Measurements from ENCODE around the gene RRP1.

Gene RRP1

GRCh38 chr21:43777953-43778352 is 11.4 kb upstream of the RRP1 start:
- DNase-seq (ENCODE audit: low read depth), result no peak

DNA sequence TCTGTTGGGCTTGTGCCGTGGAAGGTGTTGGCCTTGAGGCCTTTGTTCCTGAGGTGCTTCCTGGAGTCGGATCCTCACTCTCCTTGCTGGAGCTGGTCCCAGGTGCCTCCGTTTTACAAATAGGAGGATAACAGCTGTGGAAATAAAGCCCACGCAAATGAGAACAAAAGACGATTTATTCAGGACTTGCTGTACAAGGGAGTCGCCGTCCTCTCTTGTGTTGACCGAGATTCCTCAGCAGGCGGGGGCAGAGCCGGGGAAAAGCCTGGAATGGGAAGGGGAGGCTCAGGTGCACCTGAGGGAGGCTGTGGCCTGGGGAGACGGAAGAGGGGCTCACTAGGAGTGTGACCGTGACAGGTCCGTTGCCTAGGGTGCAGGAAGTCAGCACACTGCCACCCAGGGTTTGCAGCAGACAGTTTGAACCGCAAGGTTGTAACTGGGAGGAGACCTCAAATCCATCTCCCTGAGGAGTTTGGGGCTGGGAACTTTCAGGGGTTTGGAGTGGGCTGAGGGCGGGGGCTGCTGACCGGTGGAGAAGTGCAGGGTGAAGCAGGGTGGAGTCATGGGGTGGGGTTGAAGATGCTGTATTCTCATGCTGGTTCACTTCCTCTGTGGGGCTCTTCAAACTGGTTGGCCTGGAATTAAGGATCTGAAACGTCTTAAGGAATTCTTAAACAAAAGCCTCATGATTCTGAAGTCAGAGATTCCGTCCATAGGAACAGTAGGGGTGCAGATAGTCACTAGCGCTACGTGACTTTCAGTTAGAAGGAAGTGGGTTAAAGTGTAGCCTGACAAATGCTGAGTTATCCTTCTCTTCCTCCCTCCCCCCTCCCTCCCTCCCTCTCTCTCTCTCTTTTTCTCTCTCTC is 10.7 kb upstream of the RRP1 start:
- DNase-seq (ENCODE audit: low read depth), result no peak

GRCh38 chr21:43779660-43780059 is 9.7 kb upstream of the RRP1 start:
- DNase-seq (ENCODE audit: low read depth), result no peak

DNA sequence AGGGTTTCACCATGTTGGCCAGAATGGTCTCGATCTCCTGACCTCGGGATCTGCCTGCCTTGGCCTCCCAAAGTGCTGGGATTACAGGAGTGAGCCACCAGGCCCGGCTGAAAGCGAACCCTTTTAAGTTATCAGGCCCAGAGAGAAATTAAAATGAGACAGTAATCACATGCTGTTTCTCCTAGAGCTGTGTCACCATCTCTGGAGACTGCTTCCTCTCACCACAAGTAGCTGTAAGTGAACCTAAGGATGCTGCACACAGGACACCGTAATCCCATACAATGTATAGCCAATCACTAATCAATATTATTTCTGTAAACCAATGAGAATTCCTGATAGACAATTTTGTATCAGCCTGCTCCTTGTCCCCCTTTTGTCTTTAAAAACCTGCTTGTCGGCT is 7.5 kb upstream of the RRP1 start:
- DNase-seq (ENCODE audit: low read depth), result no peak

DNA sequence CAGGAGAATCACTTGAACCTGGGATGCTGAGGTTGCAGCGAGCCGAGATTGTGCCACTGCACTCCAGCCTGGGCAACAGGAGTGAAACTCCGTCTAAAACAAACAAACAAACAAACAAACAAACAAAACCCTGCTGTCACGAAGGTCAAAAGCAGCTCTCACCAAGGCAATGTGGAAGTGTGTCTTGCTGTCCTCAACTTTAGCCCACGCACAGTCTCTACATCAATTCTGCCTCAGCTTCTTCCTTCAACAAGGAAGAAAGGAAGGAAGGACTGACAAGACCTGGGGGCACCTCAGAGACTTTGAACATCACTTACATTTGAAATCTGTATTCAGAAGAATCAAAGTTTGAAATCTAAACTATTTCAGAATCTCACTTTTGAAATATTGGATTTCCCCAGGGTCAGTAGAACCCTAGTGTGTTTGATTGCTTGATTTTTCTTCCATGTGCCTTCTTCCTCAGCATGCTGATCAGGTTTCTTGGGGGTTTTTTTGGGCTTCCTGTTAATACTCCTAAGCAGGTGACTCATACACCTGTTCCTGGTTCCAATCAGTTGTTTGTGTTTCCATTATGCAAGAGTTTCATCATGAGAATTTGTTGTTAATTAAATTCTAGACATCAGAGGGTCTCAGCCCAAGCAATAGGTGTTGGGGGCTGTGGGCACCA is 6.8 kb upstream of the RRP1 start:
- DNase-seq (ENCODE audit: low read depth), result no peak

GRCh38 chr21:43783098-43783700 is 6.2 kb upstream of the RRP1 start:
- DNase-seq (ENCODE audit: low read depth), result no peak

GRCh38 chr21:43785134-43785533 is 4.2 kb upstream of the RRP1 start:
- no peak for DNase-seq (ENCODE audit: low read depth)

- DNase-seq (ENCODE audit: low read depth), result no peak
Measured at GRCh38 chr21:43786300-43786806, 3.0 kb upstream of the RRP1 start.

DNA sequence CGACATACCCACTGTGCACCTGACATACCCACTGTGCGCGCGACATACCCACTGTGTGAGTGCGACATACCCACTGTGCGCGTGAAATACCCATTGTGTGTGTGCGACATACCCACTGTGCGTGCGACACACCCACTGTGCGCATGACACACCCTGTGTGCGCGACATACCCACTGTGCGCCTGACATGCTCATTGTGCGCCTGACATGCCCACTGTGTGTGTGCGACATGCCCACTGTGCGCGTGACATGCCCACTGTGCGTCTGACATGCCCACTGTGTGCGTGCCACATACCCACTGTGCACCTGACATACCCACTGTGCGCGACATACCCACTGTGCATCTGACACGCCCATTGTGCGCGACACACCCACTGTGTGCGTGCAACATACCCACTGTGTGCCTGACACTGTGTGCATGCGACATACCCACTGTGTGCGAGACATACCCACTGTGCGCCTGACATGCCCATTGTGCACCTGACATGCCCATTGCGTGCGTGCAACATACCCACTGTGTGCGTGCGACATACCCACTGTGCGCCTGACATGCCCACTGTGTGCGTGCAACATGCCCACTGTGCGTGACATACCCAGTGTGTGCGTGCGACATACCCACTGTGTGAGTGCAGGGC is 2.5 kb upstream of the RRP1 start:
- DNase-seq (ENCODE audit: low read depth), result no peak

DNA sequence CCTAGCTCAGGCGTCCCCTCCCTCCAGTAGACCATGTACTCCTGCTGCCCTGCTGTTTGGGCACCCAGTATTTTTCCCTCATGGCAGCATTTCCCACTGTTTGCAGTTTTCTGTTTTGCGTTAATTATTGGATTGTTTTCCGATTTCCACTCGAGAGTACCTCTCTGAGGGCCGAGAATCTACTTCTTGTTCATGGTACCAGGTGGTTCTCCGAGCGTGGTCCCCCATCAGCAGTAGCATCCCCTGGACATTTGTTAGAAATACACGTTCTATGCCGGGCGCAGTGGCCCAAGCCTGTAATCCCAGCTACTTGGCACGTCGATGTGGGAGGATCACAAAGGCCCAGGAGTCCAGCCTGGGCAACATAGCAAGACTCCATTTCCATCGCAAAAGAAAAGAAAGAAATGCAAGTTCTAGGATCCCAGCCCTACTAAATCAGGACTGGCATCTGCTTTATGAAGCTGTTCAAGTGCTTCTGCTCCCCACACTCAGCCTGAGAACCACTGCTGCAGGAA is 690 bp downstream of the RRP1 start:
- no peak for DNase-seq (ENCODE audit: low read depth)

GRCh38 chr21:43792406-43792805 is 3.0 kb downstream of the RRP1 start:
- no peak for DNase-seq (ENCODE audit: low read depth)

- no peak for DNase-seq (ENCODE audit: low read depth)
Measured at GRCh38 chr21:43793243-43793642, 3.9 kb downstream of the RRP1 start.

DNA sequence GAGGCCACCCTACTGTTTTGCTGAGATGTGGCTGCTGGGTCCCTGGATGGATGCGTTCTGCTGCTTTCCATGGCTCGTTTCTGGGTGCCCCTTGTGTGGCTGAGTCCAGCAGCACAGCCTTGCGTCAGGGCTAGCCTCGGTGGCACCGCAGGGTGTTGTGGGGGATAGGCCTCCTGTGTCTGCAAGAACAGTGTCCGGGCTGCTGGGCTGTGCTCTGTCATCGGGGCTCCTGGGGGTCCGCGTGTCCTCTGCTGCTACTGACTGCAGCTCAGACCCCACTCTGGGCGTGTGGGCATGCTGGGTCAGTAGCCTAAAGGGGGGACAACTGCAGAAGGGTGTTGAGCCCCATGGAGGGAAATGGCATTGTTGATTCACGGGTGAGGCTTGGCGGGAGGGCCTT is 4.9 kb downstream of the RRP1 start:
- DNase-seq (ENCODE audit: low read depth), result no peak

DNA sequence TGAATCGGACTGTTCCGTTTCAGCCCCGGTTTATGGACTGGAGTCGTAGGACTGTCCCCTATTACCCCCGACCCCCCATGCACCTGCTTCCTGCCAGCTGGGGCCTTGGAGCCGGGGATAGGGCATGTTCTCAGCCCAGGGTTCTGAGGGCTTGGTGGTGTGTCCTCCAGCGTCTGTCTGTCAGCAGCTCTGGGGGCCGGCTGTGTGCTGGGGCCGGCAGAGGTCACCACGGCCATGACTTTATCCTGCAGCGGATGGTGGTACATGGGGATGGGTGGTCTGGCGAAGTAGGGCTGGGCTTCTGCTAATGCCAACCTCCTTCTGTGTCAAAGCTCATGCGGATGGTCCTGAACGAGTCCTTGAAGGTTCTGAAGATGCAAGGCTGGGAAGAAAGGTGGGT is 5.5 kb downstream of the RRP1 start:
- DNase-seq (ENCODE audit: low read depth), result no peak

- no peak for DNase-seq (ENCODE audit: low read depth)
Measured at GRCh38 chr21:43797415-43797814, 8.0 kb downstream of the RRP1 start.

GRCh38 chr21:43797925-43798715 is 8.7 kb downstream of the RRP1 start:
- DNase-seq (ENCODE audit: low read depth), result no peak

DNA sequence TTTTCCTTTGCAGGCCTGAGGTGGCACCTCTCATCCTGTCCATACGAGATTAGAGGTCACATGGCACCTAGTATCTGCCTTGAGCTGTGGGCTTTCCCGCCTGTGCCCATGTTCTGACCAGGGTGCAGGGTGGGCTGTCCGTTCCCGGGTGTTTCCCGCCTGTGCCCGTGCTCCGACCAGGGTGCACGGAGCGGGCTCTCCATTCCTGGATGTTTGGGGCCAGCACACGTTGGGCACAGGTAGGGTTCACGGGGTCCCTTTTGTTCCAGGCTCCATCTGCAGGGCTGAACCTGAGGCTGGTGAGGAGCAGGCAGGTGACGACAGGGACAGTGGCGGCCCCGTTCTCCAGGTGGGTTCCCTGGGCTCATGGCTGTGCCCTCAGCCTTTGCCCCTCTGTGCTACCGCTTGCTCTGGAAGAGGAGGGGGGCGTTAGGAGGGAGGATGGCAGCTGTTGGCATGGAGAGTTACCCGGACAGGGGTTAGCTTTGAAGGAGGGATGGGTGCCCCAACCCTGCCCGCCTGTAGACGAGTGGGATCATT is 10.0 kb downstream of the RRP1 start:
- DNase-seq (ENCODE audit: low read depth), result no peak

- DNase-seq (ENCODE audit: low read depth), result no peak
Measured at GRCh38 chr21:43800124-43800523, 10.7 kb downstream of the RRP1 start.

DNA sequence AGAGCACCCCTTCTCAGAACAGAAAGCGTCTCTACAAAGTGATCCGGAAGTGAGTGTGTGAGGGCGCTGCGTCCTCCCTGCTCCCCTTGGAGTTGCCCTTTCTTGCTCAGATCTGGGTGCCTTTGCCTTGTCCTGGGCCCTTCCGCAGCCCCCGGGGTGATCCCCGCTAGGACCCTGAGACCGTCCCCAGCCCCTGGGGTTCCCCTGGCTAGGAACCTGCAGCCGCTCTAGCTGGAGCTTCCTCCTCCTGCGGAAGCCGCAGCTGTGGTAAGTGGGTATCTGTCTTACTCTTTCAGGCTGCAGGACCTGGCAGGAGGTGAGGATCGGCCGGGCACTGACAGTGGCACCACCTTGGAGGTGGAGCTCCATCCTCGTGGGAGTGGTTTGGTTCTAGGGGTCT is 11.2 kb downstream of the RRP1 start:
- no peak for DNase-seq (ENCODE audit: low read depth)

- DNase-seq (ENCODE audit: low read depth), result no peak
Measured at GRCh38 chr21:43801006-43801783, 11.8 kb downstream of the RRP1 start.
